Cardiac ventricle fibroblast (primary cell): Measurements from ENCODE around the gene PAPPA. TPM values are rescaled to one million over a fixed set of nuclear protein-coding genes. Genes with fewer than 3 reads are reported as not detected.

ENCODE experiments used
- total RNA-seq: library from RNA; depleted of rRNA; stranded (reverse); fragments of >200 nt; gene quantifications from 2 replicates; pipeline ENCODE4 v1.2.3, GENCODE V29; 2015

PAPPA gene, protein sequence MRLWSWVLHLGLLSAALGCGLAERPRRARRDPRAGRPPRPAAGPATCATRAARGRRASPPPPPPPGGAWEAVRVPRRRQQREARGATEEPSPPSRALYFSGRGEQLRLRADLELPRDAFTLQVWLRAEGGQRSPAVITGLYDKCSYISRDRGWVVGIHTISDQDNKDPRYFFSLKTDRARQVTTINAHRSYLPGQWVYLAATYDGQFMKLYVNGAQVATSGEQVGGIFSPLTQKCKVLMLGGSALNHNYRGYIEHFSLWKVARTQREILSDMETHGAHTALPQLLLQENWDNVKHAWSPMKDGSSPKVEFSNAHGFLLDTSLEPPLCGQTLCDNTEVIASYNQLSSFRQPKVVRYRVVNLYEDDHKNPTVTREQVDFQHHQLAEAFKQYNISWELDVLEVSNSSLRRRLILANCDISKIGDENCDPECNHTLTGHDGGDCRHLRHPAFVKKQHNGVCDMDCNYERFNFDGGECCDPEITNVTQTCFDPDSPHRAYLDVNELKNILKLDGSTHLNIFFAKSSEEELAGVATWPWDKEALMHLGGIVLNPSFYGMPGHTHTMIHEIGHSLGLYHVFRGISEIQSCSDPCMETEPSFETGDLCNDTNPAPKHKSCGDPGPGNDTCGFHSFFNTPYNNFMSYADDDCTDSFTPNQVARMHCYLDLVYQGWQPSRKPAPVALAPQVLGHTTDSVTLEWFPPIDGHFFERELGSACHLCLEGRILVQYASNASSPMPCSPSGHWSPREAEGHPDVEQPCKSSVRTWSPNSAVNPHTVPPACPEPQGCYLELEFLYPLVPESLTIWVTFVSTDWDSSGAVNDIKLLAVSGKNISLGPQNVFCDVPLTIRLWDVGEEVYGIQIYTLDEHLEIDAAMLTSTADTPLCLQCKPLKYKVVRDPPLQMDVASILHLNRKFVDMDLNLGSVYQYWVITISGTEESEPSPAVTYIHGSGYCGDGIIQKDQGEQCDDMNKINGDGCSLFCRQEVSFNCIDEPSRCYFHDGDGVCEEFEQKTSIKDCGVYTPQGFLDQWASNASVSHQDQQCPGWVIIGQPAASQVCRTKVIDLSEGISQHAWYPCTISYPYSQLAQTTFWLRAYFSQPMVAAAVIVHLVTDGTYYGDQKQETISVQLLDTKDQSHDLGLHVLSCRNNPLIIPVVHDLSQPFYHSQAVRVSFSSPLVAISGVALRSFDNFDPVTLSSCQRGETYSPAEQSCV (N-terminal part only)
- total RNA-seq, result 78.9 and 80.3 TPM in 2 replicates

DNA sequence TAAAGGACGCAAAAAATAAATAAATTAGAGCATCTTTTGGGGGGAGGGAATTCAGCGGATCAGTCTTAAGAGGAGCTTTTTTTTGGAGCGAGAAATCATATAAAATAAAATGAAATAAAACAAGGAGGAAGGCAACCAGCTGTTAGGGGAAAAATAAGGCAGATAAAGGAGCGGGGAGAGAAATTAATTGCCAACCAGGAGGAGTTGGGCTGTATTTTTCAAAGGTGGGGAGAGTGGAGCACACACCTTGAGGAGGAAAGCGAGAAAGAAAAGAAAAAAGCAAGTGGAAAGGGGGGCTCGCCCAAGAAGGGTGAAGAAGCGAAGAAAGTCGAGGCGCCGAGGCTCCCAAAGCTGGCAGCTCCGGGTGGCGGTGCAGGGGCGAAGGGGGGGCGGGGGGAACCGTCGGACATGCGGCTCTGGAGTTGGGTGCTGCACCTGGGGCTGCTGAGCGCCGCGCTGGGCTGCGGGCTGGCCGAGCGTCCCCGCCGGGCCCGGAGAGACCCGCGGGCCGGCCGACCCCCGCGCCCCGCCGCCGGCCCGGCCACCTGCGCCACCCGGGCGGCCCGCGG lies at the start of gene PAPPA:
Gene PAPPA (plus strand): TSS at position 27 of the 569 bp plus-strand sequence. CDS start 382 bp downstream, at position 409.

